Mammary epithelial cell (primary cell): ENCODE results near the gene CFAP161.

Experiments
- EZH2 ChIP-seq: IDR thresholded peaks from 2 replicates; pipeline ENCODE4 v1.6.1; 2012; ENCODE audit warnings: low read length, inconsistent platforms, borderline replicate concordance
- TF ChIP-seq, protein P1 (sequence below), 2 donors: IDR thresholded peaks in 1 of 2; conservative IDR thresholded peaks in 1 of 2; 2 replicates each; pipeline ENCODE4 v1.5.1; 2011 to 2012; ENCODE audit warnings: inconsistent platforms in 2 of 2, low read length in 2 of 2, mild to moderate bottlenecking in 2 of 2, control low read depth in 1 of 2, low read depth in 1 of 2; ENCODE audit not compliant: insufficient read depth in 1 of 2; ENCODE audit errors: extremely low read depth in 1 of 2

DNA sequence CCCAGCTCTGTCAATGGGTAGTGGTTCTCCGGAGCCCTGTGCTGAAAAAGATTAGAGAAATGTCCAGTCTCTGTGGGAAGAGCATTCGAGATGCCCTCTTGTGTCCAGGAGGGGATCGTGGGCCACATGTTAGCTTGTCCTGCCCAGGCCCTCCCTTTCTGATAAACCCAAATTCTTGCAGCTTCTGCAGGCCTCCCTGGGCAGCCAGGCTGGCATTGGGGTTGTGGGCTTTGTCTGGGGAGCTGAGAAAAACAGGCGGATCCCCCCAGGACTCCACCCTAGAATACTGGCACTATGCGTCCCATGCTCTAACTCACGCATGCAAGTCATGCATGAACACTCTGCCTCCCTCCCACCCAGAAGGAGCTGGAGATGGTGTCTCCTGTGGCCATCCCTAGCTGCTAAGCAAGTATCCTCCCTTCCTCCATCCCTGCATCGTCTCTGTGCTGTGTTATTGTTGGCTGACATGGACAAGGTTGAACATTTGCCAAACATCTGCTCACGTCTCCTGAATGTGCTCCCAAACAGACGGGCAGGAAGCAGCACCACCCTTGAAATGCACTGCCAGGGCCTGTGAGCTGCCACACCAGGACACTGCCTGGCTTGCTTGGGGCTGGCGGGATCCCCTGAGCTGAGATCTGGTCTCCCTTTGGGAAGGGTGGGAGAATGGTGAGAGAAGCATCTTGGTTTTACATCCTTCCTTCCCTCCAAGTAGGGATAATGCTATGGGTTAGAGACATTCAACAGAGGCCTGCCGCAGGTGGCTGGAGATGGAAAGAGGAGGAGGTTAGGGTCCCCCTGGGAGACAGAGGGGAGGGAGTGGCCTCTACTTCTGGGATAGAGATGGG lies 26.5 kb downstream of the CFAP161 start:
- TF ChIP-seq, protein P1, sequence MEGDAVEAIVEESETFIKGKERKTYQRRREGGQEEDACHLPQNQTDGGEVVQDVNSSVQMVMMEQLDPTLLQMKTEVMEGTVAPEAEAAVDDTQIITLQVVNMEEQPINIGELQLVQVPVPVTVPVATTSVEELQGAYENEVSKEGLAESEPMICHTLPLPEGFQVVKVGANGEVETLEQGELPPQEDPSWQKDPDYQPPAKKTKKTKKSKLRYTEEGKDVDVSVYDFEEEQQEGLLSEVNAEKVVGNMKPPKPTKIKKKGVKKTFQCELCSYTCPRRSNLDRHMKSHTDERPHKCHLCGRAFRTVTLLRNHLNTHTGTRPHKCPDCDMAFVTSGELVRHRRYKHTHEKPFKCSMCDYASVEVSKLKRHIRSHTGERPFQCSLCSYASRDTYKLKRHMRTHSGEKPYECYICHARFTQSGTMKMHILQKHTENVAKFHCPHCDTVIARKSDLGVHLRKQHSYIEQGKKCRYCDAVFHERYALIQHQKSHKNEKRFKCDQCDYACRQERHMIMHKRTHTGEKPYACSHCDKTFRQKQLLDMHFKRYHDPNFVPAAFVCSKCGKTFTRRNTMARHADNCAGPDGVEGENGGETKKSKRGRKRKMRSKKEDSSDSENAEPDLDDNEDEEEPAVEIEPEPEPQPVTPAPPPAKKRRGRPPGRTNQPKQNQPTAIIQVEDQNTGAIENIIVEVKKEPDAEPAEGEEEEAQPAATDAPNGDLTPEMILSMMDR (conservative IDR thresholded peaks at IDR 0.05 in 1 of 2, IDR thresholded peaks at IDR 0.05 in 1 of 2; ENCODE audit: extremely low read depth in 1 of 2, insufficient read depth in 1 of 2, low read depth in 1 of 2, low read length in 2 of 2) = no peak
- no peak for TF ChIP-seq EZH2
